ENCODE measurements around the gene FGF14.

The FGF14 gene

GRCh38 chr13:101779147-101779546 is 622.7 kb downstream of the FGF14 start (continued):
- TF ChIP-seq, protein P1, sequence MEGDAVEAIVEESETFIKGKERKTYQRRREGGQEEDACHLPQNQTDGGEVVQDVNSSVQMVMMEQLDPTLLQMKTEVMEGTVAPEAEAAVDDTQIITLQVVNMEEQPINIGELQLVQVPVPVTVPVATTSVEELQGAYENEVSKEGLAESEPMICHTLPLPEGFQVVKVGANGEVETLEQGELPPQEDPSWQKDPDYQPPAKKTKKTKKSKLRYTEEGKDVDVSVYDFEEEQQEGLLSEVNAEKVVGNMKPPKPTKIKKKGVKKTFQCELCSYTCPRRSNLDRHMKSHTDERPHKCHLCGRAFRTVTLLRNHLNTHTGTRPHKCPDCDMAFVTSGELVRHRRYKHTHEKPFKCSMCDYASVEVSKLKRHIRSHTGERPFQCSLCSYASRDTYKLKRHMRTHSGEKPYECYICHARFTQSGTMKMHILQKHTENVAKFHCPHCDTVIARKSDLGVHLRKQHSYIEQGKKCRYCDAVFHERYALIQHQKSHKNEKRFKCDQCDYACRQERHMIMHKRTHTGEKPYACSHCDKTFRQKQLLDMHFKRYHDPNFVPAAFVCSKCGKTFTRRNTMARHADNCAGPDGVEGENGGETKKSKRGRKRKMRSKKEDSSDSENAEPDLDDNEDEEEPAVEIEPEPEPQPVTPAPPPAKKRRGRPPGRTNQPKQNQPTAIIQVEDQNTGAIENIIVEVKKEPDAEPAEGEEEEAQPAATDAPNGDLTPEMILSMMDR (tag by site-specific recombination; IDR thresholded peaks at IDR 0.05) = no peak

GRCh38 chr13:101775267-101775666 is 626.6 kb downstream of the FGF14 start:
- Histone ChIP-seq H3K4me3 (ENCODE audit: low read depth, low read length) (no peak overlapping the region), H3K9me3 (ENCODE audit: control insufficient read depth, insufficient read depth, low read depth, low read length) (no peaks in the 10 kb centered on the region), H3K36me3 (ENCODE audit: control insufficient read depth in 2 of 2, insufficient read depth in 1 of 2, low read length in 2 of 2) (no peaks in the 10 kb centered on the region), H3K4me1 (ENCODE audit: control insufficient read depth, insufficient read depth, low read length) (no peaks in the 10 kb centered on the region), H3K27ac (ENCODE audit: extremely low read depth, low read depth, low read length) (no peak overlapping the region)
- TF ChIP-seq, protein P2, sequence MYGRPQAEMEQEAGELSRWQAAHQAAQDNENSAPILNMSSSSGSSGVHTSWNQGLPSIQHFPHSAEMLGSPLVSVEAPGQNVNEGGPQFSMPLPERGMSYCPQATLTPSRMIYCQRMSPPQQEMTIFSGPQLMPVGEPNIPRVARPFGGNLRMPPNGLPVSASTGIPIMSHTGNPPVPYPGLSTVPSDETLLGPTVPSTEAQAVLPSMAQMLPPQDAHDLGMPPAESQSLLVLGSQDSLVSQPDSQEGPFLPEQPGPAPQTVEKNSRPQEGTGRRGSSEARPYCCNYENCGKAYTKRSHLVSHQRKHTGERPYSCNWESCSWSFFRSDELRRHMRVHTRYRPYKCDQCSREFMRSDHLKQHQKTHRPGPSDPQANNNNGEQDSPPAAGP (tag by site-specific recombination; IDR thresholded peaks at IDR 0.05) = no peak
- no peak for TF ChIP-seq ZNF354C (tag by site-specific recombination; IDR thresholded peaks at IDR 0.05; ENCODE audit: borderline replicate concordance, low read depth)
- POLR2A ChIA-PET = no interaction called here
- CTCF ChIA-PET = no interaction called here

DNA sequence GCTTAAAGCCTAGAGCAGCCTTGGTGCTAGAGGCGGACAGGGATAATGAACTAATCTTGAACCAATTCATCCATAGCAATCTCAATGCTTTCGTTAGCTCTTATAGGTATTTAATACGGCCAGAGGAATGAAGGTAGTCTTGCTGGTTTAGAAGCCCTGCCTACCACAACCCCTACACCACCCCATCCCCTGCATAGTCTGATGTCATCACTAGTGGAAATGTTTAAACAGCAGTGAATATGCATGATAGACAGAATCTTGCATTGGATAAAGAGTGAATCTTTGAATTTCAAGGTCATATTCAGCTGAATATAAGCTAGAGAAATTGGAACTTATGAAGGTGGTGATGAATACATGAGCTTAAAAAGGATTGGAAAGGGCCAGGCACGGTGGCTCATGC is 627.5 kb downstream of the FGF14 start:
- Histone ChIP-seq H3K27ac (ENCODE audit: extremely low read depth, low read depth, low read length) (no peak overlapping the region), H3K36me3 (ENCODE audit: control insufficient read depth in 2 of 2, insufficient read depth in 1 of 2, low read length in 2 of 2) (no peaks in the 10 kb centered on the region), H3K4me3 (ENCODE audit: low read depth, low read length) (no peak overlapping the region), H3K4me1 (ENCODE audit: control insufficient read depth, insufficient read depth, low read length) (no peaks in the 10 kb centered on the region), H3K9me3 (ENCODE audit: control insufficient read depth, insufficient read depth, low read depth, low read length) (no peaks in the 10 kb centered on the region)
- POLR2A ChIA-PET = no interaction called here
- CTCF ChIA-PET = interaction anchor here (0.7 to 1.5 kb wide), 2 partner anchors 217 to 629 kb away, joined by 3 to 4 read pairs; no protein-coding TSS in a partner anchor
- TF ChIP-seq SP7 (tag by site-specific recombination; IDR thresholded peaks at IDR 0.05) (no peak), ZNF785 (tag by site-specific recombination; IDR thresholded peaks at IDR 0.05) (no peak), KLF1 (tag by site-specific recombination; IDR thresholded peaks at IDR 0.05) (no peak), ZNF704 (tag by site-specific recombination; IDR thresholded peaks at IDR 0.05) (no peak), MYNN (tag by site-specific recombination; IDR thresholded peaks at IDR 0.05; ENCODE audit: borderline replicate concordance) (no peak), ZNF48 (tag by site-specific recombination; IDR thresholded peaks at IDR 0.05) (no peak), ZNF510 (tag by site-specific recombination; IDR thresholded peaks at IDR 0.05; ENCODE audit: insufficient replicate concordance) (no peak), KLF7 (tag by site-specific recombination; IDR thresholded peaks at IDR 0.05; ENCODE audit: borderline replicate concordance) (no peak), HIC1 (tag by site-specific recombination; IDR thresholded peaks at IDR 0.05) (no peak), ZNF529 (tag by site-specific recombination; IDR thresholded peaks at IDR 0.05; ENCODE audit: insufficient replicate concordance) (no peak), GLIS1 (tag by site-specific recombination; IDR thresholded peaks at IDR 0.05) (no peak), ZNF843 (tag by site-specific recombination; IDR thresholded peaks at IDR 0.05) (no peak), ZNF26 (tag by site-specific recombination; IDR thresholded peaks at IDR 0.05) (no peak), SCRT2 (tag by site-specific recombination; IDR thresholded peaks at IDR 0.05) (no peak)
- TF ChIP-seq, protein P3, sequence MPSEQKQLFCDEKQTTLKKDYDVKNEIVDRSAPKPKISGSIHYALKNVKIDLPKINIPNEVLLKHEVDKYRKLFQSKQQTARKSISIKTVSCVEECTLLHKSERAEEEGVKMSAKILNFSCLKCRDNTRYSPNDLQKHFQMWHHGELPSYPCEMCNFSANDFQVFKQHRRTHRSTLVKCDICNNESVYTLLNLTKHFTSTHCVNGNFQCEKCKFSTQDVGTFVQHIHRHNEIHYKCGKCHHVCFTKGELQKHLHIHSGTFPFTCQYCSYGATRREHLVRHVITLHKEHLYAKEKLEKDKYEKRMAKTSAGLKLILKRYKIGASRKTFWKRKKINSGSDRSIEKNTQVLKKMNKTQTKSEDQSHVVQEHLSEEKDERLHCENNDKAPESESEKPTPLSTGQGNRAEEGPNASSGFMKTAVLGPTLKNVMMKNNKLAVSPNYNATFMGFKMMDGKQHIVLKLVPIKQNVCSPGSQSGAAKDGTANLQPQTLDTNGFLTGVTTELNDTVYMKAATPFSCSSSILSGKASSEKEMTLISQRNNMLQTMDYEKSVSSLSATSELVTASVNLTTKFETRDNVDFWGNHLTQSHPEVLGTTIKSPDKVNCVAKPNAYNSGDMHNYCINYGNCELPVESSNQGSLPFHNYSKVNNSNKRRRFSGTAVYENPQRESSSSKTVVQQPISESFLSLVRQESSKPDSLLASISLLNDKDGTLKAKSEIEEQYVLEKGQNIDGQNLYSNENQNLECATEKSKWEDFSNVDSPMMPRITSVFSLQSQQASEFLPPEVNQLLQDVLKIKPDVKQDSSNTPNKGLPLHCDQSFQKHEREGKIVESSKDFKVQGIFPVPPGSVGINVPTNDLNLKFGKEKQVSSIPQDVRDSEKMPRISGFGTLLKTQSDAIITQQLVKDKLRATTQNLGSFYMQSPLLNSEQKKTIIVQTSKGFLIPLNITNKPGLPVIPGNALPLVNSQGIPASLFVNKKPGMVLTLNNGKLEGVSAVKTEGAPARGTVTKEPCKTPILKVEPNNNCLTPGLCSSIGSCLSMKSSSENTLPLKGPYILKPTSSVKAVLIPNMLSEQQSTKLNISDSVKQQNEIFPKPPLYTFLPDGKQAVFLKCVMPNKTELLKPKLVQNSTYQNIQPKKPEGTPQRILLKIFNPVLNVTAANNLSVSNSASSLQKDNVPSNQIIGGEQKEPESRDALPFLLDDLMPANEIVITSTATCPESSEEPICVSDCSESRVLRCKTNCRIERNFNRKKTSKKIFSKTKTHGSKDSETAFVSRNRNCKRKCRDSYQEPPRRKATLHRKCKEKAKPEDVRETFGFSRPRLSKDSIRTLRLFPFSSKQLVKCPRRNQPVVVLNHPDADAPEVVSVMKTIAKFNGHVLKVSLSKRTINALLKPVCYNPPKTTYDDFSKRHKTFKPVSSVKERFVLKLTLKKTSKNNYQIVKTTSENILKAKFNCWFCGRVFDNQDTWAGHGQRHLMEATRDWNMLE (tag by site-specific recombination; conservative IDR thresholded peaks at IDR 0.05; ENCODE audit: low read depth) = no peak
- TF ChIP-seq, protein P4, sequence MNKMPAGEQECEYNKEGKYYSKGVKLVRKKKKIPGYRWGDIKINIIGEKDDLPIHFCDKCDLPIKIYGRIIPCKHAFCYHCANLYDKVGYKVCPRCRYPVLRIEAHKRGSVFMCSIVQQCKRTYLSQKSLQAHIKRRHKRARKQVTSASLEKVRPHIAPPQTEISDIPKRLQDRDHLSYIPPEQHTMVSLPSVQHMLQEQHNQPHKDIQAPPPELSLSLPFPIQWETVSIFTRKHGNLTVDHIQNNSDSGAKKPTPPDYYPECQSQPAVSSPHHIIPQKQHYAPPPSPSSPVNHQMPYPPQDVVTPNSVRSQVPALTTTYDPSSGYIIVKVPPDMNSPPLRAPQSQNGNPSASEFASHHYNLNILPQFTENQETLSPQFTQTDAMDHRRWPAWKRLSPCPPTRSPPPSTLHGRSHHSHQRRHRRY (tag by site-specific recombination; IDR thresholded peaks at IDR 0.05) = no peak
